ENCODE measurements around the gene FOXC1. TPM values are rescaled to one million over a fixed set of nuclear protein-coding genes. Genes with fewer than 3 reads are reported as not detected.

FOXC1 gene
- total RNA-seq, 2 experiments from 2014 or later: not detected

- Histone ChIP-seq H3K36me3 (ENCODE audit: insufficient read depth, low read length) (no peaks in the 10 kb centered on the region), H4K20me1 (ENCODE audit: insufficient read depth, low read length) (no peaks in the 10 kb centered on the region), H3K9me2 (ENCODE audit: insufficient read depth, low read length) (no peaks in the 10 kb centered on the region), H3K79me2 (ENCODE audit: insufficient read depth, low read depth, low read length) (no peaks in the 10 kb centered on the region), H2AFZ (ENCODE audit: low read length) (no peak overlapping the region), H3K4me1 (ENCODE audit: insufficient read depth, low read length, poor library complexity, severe bottlenecking) (no peaks in the 10 kb centered on the region), H3K9me3 (ENCODE audit: low read length) (peaks cover 14% of the 10 kb centered on the region; the same call in 1 of the 2 replicates), H3K4me2 (ENCODE audit: low read length) (no peak overlapping the region), H3K27ac (ENCODE audit: low read depth, low read length, poor library complexity, severe bottlenecking) (no peak overlapping the region), H3K4me3 (ENCODE audit: low read depth, low read length, poor library complexity, severe bottlenecking) (no peak overlapping the region)
- TF ChIP-seq CTCF (conservative IDR thresholded peaks at IDR 0.05; ENCODE audit: low read length) (no peak), EZH2phosphoT487 (IDR thresholded peaks at IDR 0.05; ENCODE audit: borderline replicate concordance, low read depth, low read length) (no peak)
- no TSS peak for BruUV-seq (replicated peaks)
- CTCF ChIA-PET (ENCODE audit: unreplicated experiment): no interaction called here
- intact Hi-C loops (cut with micrococcal nuclease; ENCODE audit: unreplicated experiment): no loop called here
- DNase-seq (ENCODE audit: low spot score): no peak
- POLR2A ChIA-PET: no interaction called here
Measured at GRCh38 chr6:1574890-1575209, 34.9 kb upstream of the FOXC1 start.

GRCh38 chr6:1575210-1576041, 34.3 kb upstream of the FOXC1 start:
- POLR2A ChIA-PET: no interaction called here
- Histone ChIP-seq H2AFZ (ENCODE audit: low read length) (no peak overlapping the region), H3K9me2 (ENCODE audit: insufficient read depth, low read length) (no peaks in the 10 kb centered on the region), H3K27ac (ENCODE audit: low read depth, low read length, poor library complexity, severe bottlenecking) (no peak overlapping the region), H3K4me1 (ENCODE audit: insufficient read depth, low read length, poor library complexity, severe bottlenecking) (no peaks in the 10 kb centered on the region), H3K4me3 (ENCODE audit: low read depth, low read length, poor library complexity, severe bottlenecking) (no peak overlapping the region), H3K36me3 (ENCODE audit: insufficient read depth, low read length) (no peaks in the 10 kb centered on the region), H4K20me1 (ENCODE audit: insufficient read depth, low read length) (no peaks in the 10 kb centered on the region), H3K9me3 (ENCODE audit: low read length) (peaks cover 10% of the 10 kb centered on the region; the same call in 1 of the 2 replicates), H3K4me2 (ENCODE audit: low read length) (no peak overlapping the region), H3K79me2 (ENCODE audit: insufficient read depth, low read depth, low read length) (no peaks in the 10 kb centered on the region)
- intact Hi-C loops (cut with micrococcal nuclease; ENCODE audit: unreplicated experiment): no loop called here
- BruUV-seq (replicated peaks): no TSS peak
- TF ChIP-seq EZH2phosphoT487 (IDR thresholded peaks at IDR 0.05; ENCODE audit: borderline replicate concordance, low read depth, low read length) (no peak), CTCF (conservative IDR thresholded peaks at IDR 0.05; ENCODE audit: low read length) (no peak)
- CTCF ChIA-PET (ENCODE audit: unreplicated experiment): no interaction called here
- no peak for DNase-seq (ENCODE audit: low spot score)

- no peak overlapping the region for H3K4me3 ChIP-seq (ENCODE audit: low read depth, low read length, poor library complexity, severe bottlenecking)
- H3K36me3 ChIP-seq (ENCODE audit: insufficient read depth, low read length): no peaks in the 10 kb centered on the region
- H3K79me2 ChIP-seq (ENCODE audit: insufficient read depth, low read depth, low read length): no peaks in the 10 kb centered on the region
- ChIA-PET POLR2A (no interaction called here), CTCF (ENCODE audit: unreplicated experiment) (no interaction called here)
- H3K9me3 ChIP-seq (ENCODE audit: low read length): 0 out of 2 replicates have a peak, but pooled peaks cover 3% of the 10 kb centered on the region
- no peaks in the 10 kb centered on the region for H3K9me2 ChIP-seq (ENCODE audit: insufficient read depth, low read length)
- no TSS peak for BruUV-seq (replicated peaks)
- no peak overlapping the region for H2AFZ ChIP-seq (ENCODE audit: low read length)
- H4K20me1 ChIP-seq (ENCODE audit: insufficient read depth, low read length): no peaks in the 10 kb centered on the region
- H3K4me2 ChIP-seq (ENCODE audit: low read length): no peak overlapping the region
- no peaks in the 10 kb centered on the region for H3K4me1 ChIP-seq (ENCODE audit: insufficient read depth, low read length, poor library complexity, severe bottlenecking)
- no peak overlapping the region for H3K27ac ChIP-seq (ENCODE audit: low read depth, low read length, poor library complexity, severe bottlenecking)
- TF ChIP-seq EZH2phosphoT487 (IDR thresholded peaks at IDR 0.05; ENCODE audit: borderline replicate concordance, low read depth, low read length) (no peak), CTCF (conservative IDR thresholded peaks at IDR 0.05; ENCODE audit: low read length) (no peak)
- intact Hi-C loops (cut with micrococcal nuclease; ENCODE audit: unreplicated experiment): no loop called here
- no peak for DNase-seq (ENCODE audit: low spot score)
Measured at GRCh38 chr6:1576166-1576565, 33.5 kb upstream of the FOXC1 start.
